GM19468 (cell line): ENCODE measurements around the gene ME3.

Experiments used
- ATAC-seq: cut with Tn5 transposase; IDR thresholded peaks from one replicate; pipeline ENCODE4 v1.9.1; 2021; ENCODE audit warnings: mild to moderate bottlenecking, moderate library complexity, moderate number of reproducible peaks; ENCODE audit not compliant: unreplicated experiment; ENCODE audit errors: extremely low read depth

ME3 gene

DNA sequence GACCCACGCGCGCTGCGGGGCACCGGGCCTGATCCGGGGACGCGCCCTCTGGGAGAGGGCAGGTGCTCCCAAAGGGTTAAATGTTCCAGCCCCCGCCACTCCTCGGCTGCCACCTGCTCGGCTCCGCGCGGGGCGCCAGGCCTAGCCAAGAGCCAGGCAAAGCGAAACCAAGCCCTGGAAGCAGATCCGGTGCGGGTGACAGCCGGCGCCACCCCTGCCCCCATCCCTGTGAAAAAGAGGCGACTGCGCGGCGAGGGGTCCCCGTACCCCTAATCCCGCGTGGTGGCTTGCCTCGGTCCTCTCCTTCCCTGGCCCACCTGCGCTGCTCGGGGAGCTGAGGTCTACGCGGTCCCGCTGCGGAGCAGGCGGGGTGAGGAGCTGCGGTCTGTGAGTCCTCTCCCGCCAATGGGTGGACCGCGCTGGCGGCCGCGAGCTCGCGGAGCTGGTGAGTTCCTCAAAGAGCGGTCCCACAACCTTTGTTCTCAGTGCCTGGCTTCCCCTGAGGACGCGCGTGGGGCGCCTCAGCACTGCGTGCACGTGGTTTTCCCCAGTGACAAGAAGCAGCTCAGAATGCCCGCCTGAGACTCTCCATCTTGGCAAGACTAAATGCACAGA, at the start of gene ME3:
TSS of gene ME3 (minus strand) at position 610 of the 615 bp plus-strand sequence.
- ATAC-seq, result no peak

GRCh38 chr11:86722006-86722405, 49.6 kb upstream of the ME3 start:
- ATAC-seq, result no peak

DNA sequence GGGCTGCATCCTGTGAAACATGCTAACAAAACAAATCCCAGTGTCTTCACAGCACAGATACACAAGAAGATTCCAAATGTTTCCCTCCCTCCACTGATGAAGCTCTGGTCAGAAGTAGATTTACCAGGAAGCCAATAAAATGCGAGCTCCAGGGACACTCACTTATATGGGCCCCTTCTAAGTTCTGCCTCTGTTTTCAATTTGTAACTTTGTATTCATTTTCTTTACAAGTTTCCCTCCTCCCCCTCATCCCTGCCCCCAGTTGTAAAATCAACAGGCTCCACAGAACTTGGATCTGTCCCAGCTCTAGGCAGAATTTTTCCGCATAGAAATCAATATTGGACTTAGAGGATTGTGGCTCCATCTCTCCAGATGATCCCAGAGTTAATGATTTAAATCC, 48.1 kb upstream of the ME3 start:
- no peak for ATAC-seq

- no peak for ATAC-seq
Observed at GRCh38 chr11:86719781-86720463, 47.5 kb upstream of the ME3 start.

GRCh38 chr11:86718999-86719398, 46.6 kb upstream of the ME3 start:
- ATAC-seq, result no peak

GRCh38 chr11:86718521-86718920, 46.1 kb upstream of the ME3 start:
- no peak for ATAC-seq

DNA sequence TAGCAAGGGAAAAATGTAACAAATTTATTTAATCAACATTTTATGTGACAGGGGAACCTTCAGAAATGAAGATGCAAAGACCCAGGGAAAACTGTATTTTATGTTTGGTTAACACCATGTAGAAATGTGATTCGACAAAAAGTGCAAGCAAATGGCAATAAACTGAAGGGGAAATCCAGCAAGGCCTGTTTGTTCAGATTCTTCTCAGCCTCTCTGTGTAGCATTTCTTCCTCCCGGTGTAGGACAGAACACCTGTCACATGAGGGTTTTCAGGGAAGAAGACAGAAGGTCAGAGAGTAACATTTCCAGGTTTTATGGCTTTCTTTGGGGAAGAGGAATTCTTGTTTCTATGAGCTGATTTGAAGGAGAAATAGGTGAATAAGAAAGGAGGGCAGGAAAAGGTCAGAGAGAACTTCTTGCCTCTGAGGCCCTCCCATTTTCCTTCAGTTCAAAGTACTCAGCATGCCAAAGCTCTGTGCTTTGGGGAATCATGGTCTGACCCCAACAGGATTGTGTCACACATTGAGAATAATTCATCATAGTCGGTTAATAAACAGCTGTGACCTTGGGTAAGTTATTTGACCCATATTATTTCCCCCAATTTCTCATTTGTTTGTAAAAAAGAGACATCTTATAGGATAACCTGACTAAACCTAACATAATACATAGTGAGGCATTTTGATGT, 45.5 kb upstream of the ME3 start:
- no peak for ATAC-seq

DNA sequence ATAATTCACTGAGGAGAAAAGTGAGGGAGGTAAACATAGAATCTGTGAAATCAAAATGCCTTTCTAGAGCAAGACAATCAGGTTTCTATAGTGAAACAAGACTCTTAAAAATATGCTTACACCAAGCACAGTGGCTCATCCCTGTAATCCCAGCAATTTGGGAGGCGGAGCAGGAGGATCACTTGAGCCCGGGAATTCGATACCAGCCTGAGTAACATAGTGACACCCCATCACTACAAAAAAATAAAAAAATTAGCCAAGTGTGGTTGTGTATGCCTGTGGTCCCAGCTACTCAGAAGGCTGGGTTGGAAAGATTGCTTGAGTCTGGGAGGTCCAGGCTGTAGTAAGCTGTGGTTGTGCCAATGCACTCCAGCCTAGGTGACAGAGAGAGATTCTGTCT, 43.2 kb upstream of the ME3 start:
- no peak for ATAC-seq

DNA sequence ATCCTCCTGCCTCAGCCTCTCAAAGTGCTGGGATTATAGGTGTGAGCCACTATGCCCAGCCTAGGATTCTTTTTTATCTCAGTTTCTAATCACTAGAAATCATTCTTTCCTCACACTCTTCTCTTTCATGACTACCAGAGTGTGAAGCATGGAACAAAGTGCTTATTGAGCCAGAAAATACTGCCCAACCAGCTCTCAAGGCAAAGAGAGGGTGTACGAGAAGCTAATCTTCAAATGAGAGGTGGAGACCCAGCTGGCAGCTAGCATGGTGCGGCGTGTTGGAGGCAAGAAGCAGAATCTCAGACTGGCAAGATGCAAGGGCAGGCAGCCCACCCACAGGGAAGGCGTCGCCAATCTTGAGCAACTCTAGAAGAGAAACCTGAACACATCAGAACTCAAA, 41.1 kb upstream of the ME3 start:
- no peak for ATAC-seq

- ATAC-seq, result no peak
Observed at GRCh38 chr11:86710936-86711335, 38.5 kb upstream of the ME3 start.

- ATAC-seq, result no peak
Observed at GRCh38 chr11:86708669-86709068, 36.3 kb upstream of the ME3 start.

GRCh38 chr11:86706338-86707131, 34.1 kb upstream of the ME3 start:
- no peak for ATAC-seq

DNA sequence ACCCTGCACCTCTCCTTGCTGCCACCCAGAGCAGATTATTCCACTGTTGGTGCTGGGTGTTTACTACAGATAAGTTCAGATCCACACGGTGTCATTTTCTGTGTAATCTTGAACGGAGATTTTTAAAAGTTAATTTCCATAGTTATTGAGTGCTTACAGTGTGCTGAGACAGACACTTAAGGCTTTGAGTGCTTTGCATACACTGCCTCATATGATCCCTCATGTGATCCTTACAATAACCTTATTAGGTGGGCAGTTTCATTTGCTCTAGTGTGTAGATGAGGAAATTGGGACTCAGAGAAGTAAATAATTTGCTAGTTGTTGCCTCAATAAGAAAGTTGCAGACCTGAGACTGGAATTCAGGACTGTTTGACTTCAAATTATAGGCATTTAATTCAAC, 32.3 kb upstream of the ME3 start:
- ATAC-seq, result no peak

DNA sequence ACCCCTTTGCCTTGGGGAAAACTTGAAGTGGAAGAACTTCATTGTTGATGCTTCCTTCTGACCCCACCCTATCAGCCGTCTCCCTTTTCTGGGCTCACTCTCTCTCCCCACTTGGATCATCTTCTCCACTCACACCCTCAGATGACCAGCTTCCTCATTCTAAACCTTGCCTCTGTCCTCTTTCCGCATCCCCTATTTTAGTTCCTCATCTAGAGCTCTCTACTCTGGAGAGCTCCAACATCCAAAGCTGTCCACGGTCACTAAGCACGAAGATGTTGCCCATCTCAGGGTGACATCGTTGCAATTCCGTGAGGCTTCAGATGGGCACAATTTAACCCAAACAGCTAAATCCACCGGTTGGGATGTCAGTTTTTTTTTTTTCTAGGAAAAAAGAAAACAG, 31.6 kb upstream of the ME3 start:
- ATAC-seq, result no peak

DNA sequence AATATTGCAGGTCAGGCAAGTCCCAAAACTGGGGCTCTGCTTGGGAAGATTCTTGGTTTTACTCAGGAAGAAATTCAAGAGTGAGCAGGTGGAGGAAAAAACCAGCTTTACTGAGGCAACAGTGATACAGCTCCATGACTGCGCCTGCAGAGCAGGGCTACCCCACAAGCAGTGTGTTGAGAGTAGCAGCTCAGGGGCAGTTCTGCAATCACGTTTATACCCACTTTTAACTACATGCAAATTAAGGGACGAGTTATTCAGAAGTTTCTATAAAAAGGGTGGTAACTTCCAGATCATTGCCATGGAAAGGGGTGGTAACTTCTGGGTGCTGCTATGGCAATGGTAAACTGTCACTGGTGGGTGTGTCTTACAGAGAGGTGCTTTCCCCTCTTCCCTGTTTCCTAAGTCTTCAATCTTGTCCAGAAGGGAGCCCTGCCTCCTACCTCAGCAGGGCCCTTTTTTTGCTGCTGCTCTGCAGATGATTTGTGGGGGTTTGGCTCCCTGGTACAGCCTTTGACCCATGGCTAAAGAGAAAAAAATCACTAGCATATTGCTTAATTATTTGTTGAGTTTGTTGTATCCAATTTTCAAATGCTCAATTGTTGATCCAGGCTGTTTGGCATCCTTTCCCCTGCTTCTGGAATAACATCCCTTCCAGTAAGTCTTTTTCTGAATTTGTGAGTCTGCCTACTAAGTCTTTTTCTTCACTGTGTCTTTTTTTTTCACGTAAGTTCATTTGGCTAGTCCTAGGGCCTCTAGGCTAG, 30.0 kb upstream of the ME3 start:
- no peak for ATAC-seq

GRCh38 chr11:86699040-86699791, 26.8 kb upstream of the ME3 start:
- no peak for ATAC-seq

DNA sequence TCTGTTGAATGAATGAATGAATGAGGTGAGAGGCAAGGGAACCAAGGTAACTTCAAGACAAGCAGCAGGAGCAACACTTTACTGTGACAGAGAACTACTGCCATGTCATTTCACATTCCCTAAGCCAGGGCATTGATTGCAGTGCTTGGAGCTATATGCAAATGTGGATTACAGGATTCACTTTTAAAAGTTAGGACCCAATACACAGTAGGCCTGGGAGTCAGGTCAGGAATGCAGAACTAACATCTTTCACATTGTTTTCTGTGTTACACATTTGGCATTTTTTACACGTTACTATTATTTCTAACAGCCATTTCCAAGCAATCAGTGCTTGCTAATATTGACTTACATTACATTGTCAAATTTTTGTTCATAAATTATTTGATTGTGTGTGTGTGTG, 26.2 kb upstream of the ME3 start:
- ATAC-seq, result no peak

GRCh38 chr11:86696451-86696850, 24.0 kb upstream of the ME3 start:
- ATAC-seq, result no peak

- ATAC-seq, result no peak
Observed at GRCh38 chr11:86696004-86696403, 23.6 kb upstream of the ME3 start.
